ENCODE measurements around the gene ARFGAP3. TPM values are rescaled to one million over a fixed set of nuclear protein-coding genes. Genes with fewer than 3 reads are reported as not detected.
"Not testable (repeated sequence)": the region's sequence is repeated elsewhere in the genome, so short reads cannot be mapped to it uniquely, and the experiment has no call there.

The ARFGAP3 gene
- total RNA-seq, 4 donors from 2014 or later: 38.4 to 86.9 (median 47.5) TPM

DNA sequence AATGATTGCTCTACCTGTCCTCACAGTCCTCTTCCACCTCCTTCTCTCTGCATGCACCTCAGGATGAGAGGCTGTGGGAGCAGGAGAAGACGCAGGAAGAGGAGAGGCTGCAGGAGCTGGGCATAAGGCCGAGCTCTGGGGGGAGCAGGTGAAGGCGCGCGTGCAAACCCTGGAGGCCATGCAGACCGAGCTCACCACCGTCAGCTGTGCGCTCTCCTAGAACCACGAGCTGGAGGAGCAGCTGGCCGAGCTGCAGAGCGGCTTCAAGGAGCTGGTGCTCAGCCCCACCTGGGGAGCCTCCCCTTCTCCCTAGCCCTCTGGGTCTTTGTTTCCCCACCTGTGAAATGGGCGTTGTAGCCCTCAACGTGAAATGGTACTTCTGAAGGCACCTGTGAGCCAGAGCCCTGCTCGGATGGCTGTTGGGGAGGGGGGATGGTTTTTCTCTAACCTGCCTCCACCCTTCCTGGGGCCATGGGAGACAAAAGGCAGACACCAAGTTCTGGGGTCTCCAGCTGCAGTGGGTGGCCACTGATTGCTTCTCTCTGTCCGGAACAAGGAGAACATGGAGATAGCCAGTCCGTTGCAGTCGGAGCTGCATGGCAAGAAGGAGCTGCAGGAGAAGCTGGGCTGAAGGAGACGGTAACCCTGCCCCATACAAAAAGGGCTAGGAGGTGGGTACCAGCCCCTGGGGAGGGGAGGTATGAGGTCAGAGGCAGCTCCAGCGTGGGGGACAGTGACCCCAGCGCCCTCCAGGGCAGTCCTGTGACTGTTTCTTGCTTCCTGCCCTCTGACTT, 71.2 kb downstream of the ARFGAP3 start:
- Histone ChIP-seq H3K4me1 (no peaks in the 10 kb centered on the region), H3K4me3 (no peak overlapping the region), H3K27me3 (no peaks in the 10 kb centered on the region), H3K27ac (no peak overlapping the region), H3K36me3 (no peaks in the 10 kb centered on the region), H3K9me3 (no peaks in the 10 kb centered on the region)
- TF ChIP-seq POLR2A (IDR thresholded peaks at IDR 0.05): no peak
- no peak for TF ChIP-seq CTCF (IDR thresholded peaks at IDR 0.05)
- no peak for DNase-seq
- intact Hi-C loops (cut with DNase I; ENCODE audit: low total_unique reads): no loop called here

- H3K36me3 ChIP-seq; H3K27ac ChIP-seq; H3K27me3 ChIP-seq; intact Hi-C loops (cut with DNase I; ENCODE audit: low total_unique reads); DNase-seq; H3K4me1 ChIP-seq; H3K9me3 ChIP-seq; H3K4me3 ChIP-seq: not testable (repeated sequence)
Measured at GRCh38 chr22:42782306-42782705, 74.8 kb downstream of the ARFGAP3 start.

DNA sequence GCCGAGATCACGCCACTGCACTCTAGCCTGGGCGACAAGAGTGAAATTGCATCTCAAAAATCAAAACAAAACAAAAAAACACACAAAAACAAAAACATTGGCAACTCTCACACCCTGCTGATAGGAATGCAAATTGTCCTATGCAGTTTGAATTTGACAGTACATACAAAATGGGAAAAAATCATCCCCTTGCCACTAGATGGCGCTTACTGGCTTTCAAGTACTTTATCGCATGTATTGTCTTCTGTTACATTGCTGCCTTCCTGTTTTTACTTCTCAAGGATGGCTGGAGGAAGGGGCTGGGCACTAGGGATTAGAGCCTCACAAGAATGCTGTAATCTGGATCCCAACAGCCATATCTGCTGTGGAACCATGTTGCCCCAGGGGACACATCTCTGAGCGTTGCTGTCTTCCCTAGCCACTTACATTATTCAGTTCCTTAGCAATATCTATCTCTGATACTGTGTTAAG, 77.0 kb downstream of the ARFGAP3 start:
- intact Hi-C loops (cut with DNase I; ENCODE audit: low total_unique reads): no loop called here
- Histone ChIP-seq H3K27ac (no peak overlapping the region), H3K36me3 (no peaks in the 10 kb centered on the region), H3K9me3 (no peaks in the 10 kb centered on the region), H3K27me3 (no peaks in the 10 kb centered on the region), H3K4me3 (no peak overlapping the region), H3K4me1 (no peaks in the 10 kb centered on the region)
- TF ChIP-seq CTCF (IDR thresholded peaks at IDR 0.05): peak; percentile 85 to 97 (median 92)
- no peak for TF ChIP-seq POLR2A (IDR thresholded peaks at IDR 0.05)
- DNase-seq: peak in 1 of 2 donors; percentile 86

DNA sequence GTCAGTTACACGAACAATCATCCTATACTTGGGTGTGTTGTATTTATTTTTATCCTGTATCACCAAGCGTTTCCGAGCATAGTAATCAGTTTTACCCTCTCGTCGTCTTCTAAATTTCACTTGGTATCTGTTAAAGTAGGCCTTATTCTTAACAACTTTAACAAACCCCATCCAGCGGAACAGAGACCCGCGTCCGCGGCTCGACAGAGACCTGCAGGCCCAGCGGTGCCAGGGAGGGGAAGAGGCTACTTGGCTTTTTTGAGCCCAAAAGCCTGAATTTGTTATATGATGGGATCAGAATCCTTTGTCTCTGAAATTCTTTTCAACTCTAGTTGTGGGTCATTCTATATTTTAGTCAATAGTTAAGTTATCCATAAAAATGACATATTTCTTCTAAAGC, 79.9 kb downstream of the ARFGAP3 start:
- no peak overlapping the region for H3K27ac ChIP-seq
- TF ChIP-seq POLR2A (IDR thresholded peaks at IDR 0.05): no peak
- TF ChIP-seq CTCF (IDR thresholded peaks at IDR 0.05): no peak
- no peaks in the 10 kb centered on the region for H3K4me1 ChIP-seq
- intact Hi-C loops (cut with DNase I; ENCODE audit: low total_unique reads): no loop called here
- no peak for DNase-seq
- H3K27me3 ChIP-seq: no peaks in the 10 kb centered on the region
- no peaks in the 10 kb centered on the region for H3K36me3 ChIP-seq
- H3K9me3 ChIP-seq: no peaks in the 10 kb centered on the region
- no peak overlapping the region for H3K4me3 ChIP-seq

GRCh38 chr22:42773167-42773566, 83.9 kb downstream of the ARFGAP3 start:
- Histone ChIP-seq H3K9me3 (no peaks in the 10 kb centered on the region), H3K27me3 (no peaks in the 10 kb centered on the region), H3K4me3 (no peak overlapping the region), H3K27ac (no peak overlapping the region), H3K4me1 (peaks cover 0 to 6% of the 10 kb centered on the region in 2 donors), H3K36me3 (no peaks in the 10 kb centered on the region)
- intact Hi-C loops (cut with DNase I; ENCODE audit: low total_unique reads): no loop called here
- DNase-seq: no peak
- no peak for TF ChIP-seq POLR2A (IDR thresholded peaks at IDR 0.05)
- TF ChIP-seq CTCF (IDR thresholded peaks at IDR 0.05): no peak
